ENCODE data around the gene TSPAN18.

DNA sequence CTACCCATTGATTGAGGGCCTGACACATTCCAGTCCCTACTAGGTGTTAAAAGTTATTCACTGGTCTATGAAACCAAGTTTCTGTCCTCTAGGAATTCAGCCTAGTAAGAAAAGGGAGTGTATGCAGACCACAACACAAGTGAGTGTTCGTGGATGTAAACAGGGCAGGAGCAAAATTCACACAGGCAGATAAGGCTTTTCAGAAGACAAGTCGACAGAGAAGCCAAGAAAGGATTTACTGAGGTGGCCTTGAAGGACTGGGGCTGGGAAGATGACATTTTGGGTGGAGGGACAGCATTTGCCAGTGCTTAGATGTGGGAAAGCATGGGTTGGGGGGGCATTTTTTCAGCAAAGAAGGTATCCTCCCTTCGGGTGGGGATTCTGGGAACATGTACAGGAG is 76.2 kb downstream of the TSPAN18 start:
- TF ChIP-seq, protein P1, sequence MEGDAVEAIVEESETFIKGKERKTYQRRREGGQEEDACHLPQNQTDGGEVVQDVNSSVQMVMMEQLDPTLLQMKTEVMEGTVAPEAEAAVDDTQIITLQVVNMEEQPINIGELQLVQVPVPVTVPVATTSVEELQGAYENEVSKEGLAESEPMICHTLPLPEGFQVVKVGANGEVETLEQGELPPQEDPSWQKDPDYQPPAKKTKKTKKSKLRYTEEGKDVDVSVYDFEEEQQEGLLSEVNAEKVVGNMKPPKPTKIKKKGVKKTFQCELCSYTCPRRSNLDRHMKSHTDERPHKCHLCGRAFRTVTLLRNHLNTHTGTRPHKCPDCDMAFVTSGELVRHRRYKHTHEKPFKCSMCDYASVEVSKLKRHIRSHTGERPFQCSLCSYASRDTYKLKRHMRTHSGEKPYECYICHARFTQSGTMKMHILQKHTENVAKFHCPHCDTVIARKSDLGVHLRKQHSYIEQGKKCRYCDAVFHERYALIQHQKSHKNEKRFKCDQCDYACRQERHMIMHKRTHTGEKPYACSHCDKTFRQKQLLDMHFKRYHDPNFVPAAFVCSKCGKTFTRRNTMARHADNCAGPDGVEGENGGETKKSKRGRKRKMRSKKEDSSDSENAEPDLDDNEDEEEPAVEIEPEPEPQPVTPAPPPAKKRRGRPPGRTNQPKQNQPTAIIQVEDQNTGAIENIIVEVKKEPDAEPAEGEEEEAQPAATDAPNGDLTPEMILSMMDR (IDR thresholded peaks at IDR 0.05; ENCODE audit: control extremely low read depth in 1 of 3, insufficient read depth in 1 of 3, low read depth in 1 of 3, low read length in 3 of 3), result no peak
- TF ChIP-seq, protein P2, sequence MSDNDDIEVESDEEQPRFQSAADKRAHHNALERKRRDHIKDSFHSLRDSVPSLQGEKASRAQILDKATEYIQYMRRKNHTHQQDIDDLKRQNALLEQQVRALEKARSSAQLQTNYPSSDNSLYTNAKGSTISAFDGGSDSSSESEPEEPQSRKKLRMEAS (IDR thresholded peaks at IDR 0.05), result no peak
- TF ChIP-seq SUZ12 (IDR thresholded peaks at IDR 0.05; ENCODE audit: low read length) (no peak), CHD2 (IDR thresholded peaks at IDR 0.05; ENCODE audit: low read length) (no peak), JUND (IDR thresholded peaks at IDR 0.05; ENCODE audit: low read length) (no peak), JUN (IDR thresholded peaks at IDR 0.05; ENCODE audit: low read depth, low read length) (no peak), TBP (IDR thresholded peaks at IDR 0.05; ENCODE audit: low read depth, low read length) (no peak), EP300 (IDR thresholded peaks at IDR 0.05; ENCODE audit: borderline replicate concordance in 1 of 2, low read depth in 2 of 2, low read length in 2 of 2) (no peak), CBX8 (IDR thresholded peaks at IDR 0.05; ENCODE audit: borderline replicate concordance, low read depth, low read length) (no peak), KDM1A (IDR thresholded peaks at IDR 0.05; ENCODE audit: borderline replicate concordance, low read length) (no peak), RAD21 (IDR thresholded peaks at IDR 0.05 in 1 of 2, conservative IDR thresholded peaks at IDR 0.05 in 1 of 2; ENCODE audit: low read depth in 2 of 2, low read length in 2 of 2) (no peak), TEAD4 (IDR thresholded peaks at IDR 0.05; ENCODE audit: low read depth, low read length) (no peak)
